MM.1S (cell line): ENCODE data around the gene TREML4.

Source experiments
- CTCF ChIP-seq: fragments of 300-600 bp; sonication (generic); IDR thresholded peaks from 2 replicates; pipeline ENCODE4 v1.5.1; 2016; ENCODE audit warnings: antibody characterized with exemption, low read length, mixed read lengths
- EZH2 ChIP-seq: fragments of 300-600 bp; sonication (generic); optimal IDR thresholded peaks from 2 replicates; pipeline ENCODE3; 2017; ENCODE audit warnings: low read depth, mild to moderate bottlenecking, antibody characterized with exemption, low read length, mixed read lengths
- EZH2phosphoT487 ChIP-seq: fragments of 300-600 bp; sonication (generic); IDR thresholded peaks from 2 replicates; pipeline ENCODE4 v1.6.1; 2018; ENCODE audit warnings: antibody characterized with exemption, low read length

DNA sequence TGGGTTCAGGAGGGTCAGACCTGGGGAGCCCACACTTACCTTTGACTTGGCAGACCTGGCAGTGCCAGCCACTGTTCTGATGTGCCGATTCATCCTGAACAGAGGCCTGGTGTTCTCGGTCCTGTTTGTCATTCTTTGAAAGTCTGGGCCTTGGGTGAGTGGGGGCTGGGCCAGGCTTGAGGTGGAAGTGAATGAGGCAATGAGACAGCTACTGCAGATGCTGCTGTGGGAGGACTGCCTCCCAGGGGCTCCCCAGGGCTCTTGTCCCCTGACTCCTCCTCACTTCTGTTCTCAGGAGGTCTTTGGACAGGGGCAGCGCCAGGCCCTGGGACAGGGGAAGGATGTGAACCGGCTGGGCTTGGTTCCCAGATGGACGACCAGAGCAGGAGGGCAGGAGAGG lies 5.6 kb upstream of the TREML4 start:
- TF ChIP-seq EZH2: no peak
- no peak for TF ChIP-seq CTCF
- no peak for TF ChIP-seq EZH2phosphoT487
